CD1c-positive myeloid dendritic cell (primary cell): Measurements from ENCODE around the gene NAV2.
A peak's percentile ranks its signal among the peaks of the same experiment; 100 is the strongest.

Source experiments
- DNase-seq: peaks from one replicate; pipeline ENCODE4 v3.0.0-alpha.2; 2016; ENCODE audit errors: extremely low spot score

NAV2 gene

GRCh38 chr11:19740586-19740985, 27.9 kb downstream of the NAV2 start:
- DNase-seq = no peak

- DNase-seq = peak; percentile 76
Measured at GRCh38 chr11:19742588-19743292, 30.1 kb downstream of the NAV2 start.

- DNase-seq = no peak
Measured at GRCh38 chr11:19743622-19744021, 31.0 kb downstream of the NAV2 start.

GRCh38 chr11:19744130-19744529, 31.5 kb downstream of the NAV2 start:
- no peak for DNase-seq

GRCh38 chr11:19746086-19746485, 33.4 kb downstream of the NAV2 start:
- DNase-seq = no peak

GRCh38 chr11:19747634-19748033, 35.0 kb downstream of the NAV2 start:
- no peak for DNase-seq

GRCh38 chr11:19751055-19751454, 38.4 kb downstream of the NAV2 start:
- DNase-seq = no peak

GRCh38 chr11:19753451-19754106, 40.9 kb downstream of the NAV2 start:
- DNase-seq = no peak

- DNase-seq = no peak
Measured at GRCh38 chr11:19756675-19757475, 44.2 kb downstream of the NAV2 start.

GRCh38 chr11:19759389-19759788, 46.8 kb downstream of the NAV2 start:
- DNase-seq = no peak

- no peak for DNase-seq
Measured at GRCh38 chr11:19762266-19762665, 49.6 kb downstream of the NAV2 start.

- DNase-seq = no peak
Measured at GRCh38 chr11:19763330-19763729, 50.7 kb downstream of the NAV2 start.

- DNase-seq = no peak
Measured at GRCh38 chr11:19766206-19766605, 53.6 kb downstream of the NAV2 start.

GRCh38 chr11:19766810-19767209, 54.2 kb downstream of the NAV2 start:
- no peak for DNase-seq

GRCh38 chr11:19767627-19768151, 55.1 kb downstream of the NAV2 start:
- DNase-seq = no peak

GRCh38 chr11:19768197-19768596, 55.6 kb downstream of the NAV2 start:
- DNase-seq = no peak

- DNase-seq = no peak
Measured at GRCh38 chr11:19768815-19769214, 56.2 kb downstream of the NAV2 start.

GRCh38 chr11:19769820-19770219, 57.2 kb downstream of the NAV2 start:
- no peak for DNase-seq

- no peak for DNase-seq
Measured at GRCh38 chr11:19770277-19770676, 57.6 kb downstream of the NAV2 start.

GRCh38 chr11:19771463-19771862, 58.8 kb downstream of the NAV2 start:
- DNase-seq = no peak

- no peak for DNase-seq
Measured at GRCh38 chr11:19772480-19772879, 59.8 kb downstream of the NAV2 start.

GRCh38 chr11:19774329-19774728, 61.7 kb downstream of the NAV2 start:
- no peak for DNase-seq
